SK-N-SH (cell line): Measurements from ENCODE around the gene MAP4K1. TPM values are rescaled to one million over a fixed set of nuclear protein-coding genes. Genes with fewer than 3 reads are reported as not detected.
"Not testable (repeated sequence)": the region's sequence is repeated elsewhere in the genome, so short reads cannot be mapped to it uniquely, and the experiment has no call there.

Source experiments
- CTCF ChIA-PET: fragments of 300-600, 350-600 bp; formaldehyde crosslinking; extraction: SDS; loops from one replicate; lab custom pipeline; 2021; lab: Yijun Ruan, JAX
- POLR2A ChIA-PET: fragments of 350-600 bp; sonication (Branson Sonifier 250); formaldehyde crosslinking; extraction: SDS; loops from one replicate; lab custom pipeline; 2020; ENCODE audit warnings: antibody characterized with exemption, inconsistent platforms; lab: Yijun Ruan, JAX
- DNase-seq: peaks from one replicate; pipeline ENCODE4 v3.0.0; 2012
- H2AFZ ChIP-seq: fragments of 200-600 bp; sonication (generic); 2 replicates; pipeline ENCODE4 v1.8.1; 2016; ENCODE audit warnings: antibody characterized with exemption, mild to moderate bottlenecking, low read depth
- H3F3A ChIP-seq: fragments of 200-600 bp; sonication (generic); replicated peaks from 2 replicates; pipeline ENCODE3; 2016; ENCODE audit warnings: antibody characterized with exemption, mild to moderate bottlenecking; ENCODE audit not compliant: insufficient read depth
- H3K27ac ChIP-seq, 2 experiments: fragments of 200-500 bp in 1 of 2; fragments of 200-600 bp in 1 of 2; sonication (Bioruptor generic) in 1 of 2; sonication (generic), shearing (Covaris generic) in 1 of 2; 2 replicates each; pipeline versions ENCODE4 v1.5.1 to v1.6.1; 2014 to 2016; ENCODE audit warnings: low read depth in 2 of 2, inconsistent platforms in 1 of 2, low read length in 1 of 2, mild to moderate bottlenecking in 1 of 2, mixed read lengths in 1 of 2
- H3K27me3 ChIP-seq: fragments of 200-600 bp; sonication (generic), shearing (Covaris generic); 2 replicates; pipeline ENCODE4 v1.6.1; 2016; ENCODE audit warnings: mixed run types; ENCODE audit not compliant: insufficient read depth
- H3K36me3 ChIP-seq, 2 experiments: fragments of 200-500 bp in 1 of 2; fragments of 200-600 bp in 1 of 2; sonication (Bioruptor generic) in 1 of 2; sonication (generic) in 1 of 2; replicated peaks in 1 of 2; 2 replicates each; pipeline versions ENCODE3 to v1.5.1; 2014 to 2016; ENCODE audit warnings: low read length in 1 of 2, mild to moderate bottlenecking in 1 of 2; ENCODE audit not compliant: insufficient read depth in 2 of 2, control insufficient read depth in 1 of 2
- H3K4me1 ChIP-seq, 2 experiments: fragments of 200-500 bp in 1 of 2; fragments of 200-600 bp in 1 of 2; sonication (Bioruptor generic) in 1 of 2; sonication (generic), shearing (Covaris generic) in 1 of 2; 2 replicates each; pipeline versions ENCODE4 v1.5.1 to v1.6.1; 2014 to 2016; ENCODE audit warnings: low read depth in 1 of 2, low read length in 1 of 2, mixed run types in 1 of 2; ENCODE audit not compliant: insufficient read depth in 2 of 2, control insufficient read depth in 1 of 2
- H3K4me2 ChIP-seq: fragments of 200-600 bp; sonication (generic), shearing (Covaris generic); 2 replicates; pipeline ENCODE4 v1.6.1; 2017; ENCODE audit warnings: mixed run types
- H3K4me3 ChIP-seq, 2 experiments: fragments of 200-500 bp in 1 of 2; fragments of 200-600 bp in 1 of 2; sonication (Bioruptor generic) in 1 of 2; sonication (generic), shearing (Covaris generic) in 1 of 2; 2 replicates each; pipeline versions ENCODE4 v1.5.1 to v1.8.1; 2014 to 2016; ENCODE audit warnings: low read depth in 2 of 2, inconsistent platforms in 1 of 2, low read length in 1 of 2, mild to moderate bottlenecking in 1 of 2, mixed read lengths in 1 of 2, moderate library complexity in 1 of 2
- H3K79me2 ChIP-seq: fragments of 200-600 bp; sonication (generic); 2 replicates; pipeline ENCODE4 v1.8.1; 2017; ENCODE audit warnings: mild to moderate bottlenecking; ENCODE audit not compliant: insufficient read depth
- H3K9ac ChIP-seq: fragments of 200-600 bp; sonication (generic); 2 replicates; pipeline ENCODE4 v1.6.1; 2017; ENCODE audit warnings: mixed run types
- H3K9me2 ChIP-seq: fragments of 200-600 bp; sonication (generic); 2 replicates; pipeline ENCODE4 v1.6.1; 2017; ENCODE audit warnings: mixed run types
- H3K9me3 ChIP-seq: fragments of 200-600 bp; sonication (generic); 2 replicates; pipeline ENCODE4 v1.6.1; 2017; ENCODE audit warnings: mixed run types, mild to moderate bottlenecking, moderate library complexity
- H4K20me1 ChIP-seq: fragments of 200-600 bp; sonication (generic); 2 replicates; pipeline ENCODE4 v1.6.1; 2017; ENCODE audit warnings: mild to moderate bottlenecking, mixed run types; ENCODE audit not compliant: insufficient read depth
- ELF1 ChIP-seq: IDR thresholded peaks from 2 replicates; pipeline ENCODE4 v1.4.0; 2012
- FOXM1 ChIP-seq: IDR thresholded peaks from 2 replicates; pipeline ENCODE4 v1.4.0; 2012; ENCODE audit warnings: low read depth, mild to moderate bottlenecking
- MEF2A ChIP-seq: IDR thresholded peaks from 2 replicates; pipeline ENCODE4 v1.4.0; 2012; ENCODE audit warnings: low read depth, borderline replicate concordance
- POLR2AphosphoS5 ChIP-seq: IDR thresholded peaks from 2 replicates; pipeline ENCODE4 v1.6.1; 2012; ENCODE audit warnings: low read depth, low read length
- TCF12 ChIP-seq: IDR thresholded peaks from 2 replicates; pipeline ENCODE4 v1.4.0; 2012
- WGBS: methylation state at CpG from one replicate; pipeline ENCODE4 v1.1.6; 2017; ENCODE audit warnings: low lambda C conversion rate; 5-methylcytosine and 5-hydroxymethylcytosine counted together
- polyA plus RNA-seq, 3 experiments: library from polyadenylated mRNA; depleted of rRNA; stranded (reverse); fragments of >200 nt; gene quantifications; 2 replicates each; pipeline ENCODE4 v1.2.3, GENCODE V29; 2012
- TF ChIP-seq, protein P1 (sequence below): fragments of 150-350 bp; IDR thresholded peaks from 2 replicates; pipeline ENCODE4 v1.6.1; 2016; ENCODE audit warnings: mild to moderate bottlenecking, low read depth, low read length

The MAP4K1 gene
- polyA plus RNA-seq, 1 of the 3 experiments (the other 2 are of a cell fraction) = 0.31 TPM

- TF ChIP-seq, protein P1, sequence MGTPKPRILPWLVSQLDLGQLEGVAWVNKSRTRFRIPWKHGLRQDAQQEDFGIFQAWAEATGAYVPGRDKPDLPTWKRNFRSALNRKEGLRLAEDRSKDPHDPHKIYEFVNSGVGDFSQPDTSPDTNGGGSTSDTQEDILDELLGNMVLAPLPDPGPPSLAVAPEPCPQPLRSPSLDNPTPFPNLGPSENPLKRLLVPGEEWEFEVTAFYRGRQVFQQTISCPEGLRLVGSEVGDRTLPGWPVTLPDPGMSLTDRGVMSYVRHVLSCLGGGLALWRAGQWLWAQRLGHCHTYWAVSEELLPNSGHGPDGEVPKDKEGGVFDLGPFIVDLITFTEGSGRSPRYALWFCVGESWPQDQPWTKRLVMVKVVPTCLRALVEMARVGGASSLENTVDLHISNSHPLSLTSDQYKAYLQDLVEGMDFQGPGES = no peak
- TF ChIP-seq TCF12 (no peak), ELF1 (no peak), MEF2A (no peak), POLR2AphosphoS5 (no peak; the same call in 1 of the 2 replicates)
- TF ChIP-seq, all 33 proteins: peak for 3
These were observed 17.2 kb upstream of the MAP4K1 start (continued) for GRCh38 chr19:38634757-38635482.

- Histone ChIP-seq H3K9me3 (no peaks in the 10 kb centered on the region), H3F3A (peaks cover 5% of the 10 kb centered on the region), H3K36me3 (peaks cover 24 to 45% of the 10 kb centered on the region in 2 experiments), H2AFZ (no peak overlapping the region), H3K4me1 (no peaks in the 10 kb centered on the region), H3K9me2 (no peaks in the 10 kb centered on the region), H3K27ac (no peak overlapping the region), H3K27me3 (no peaks in the 10 kb centered on the region), H3K4me3 (no peak overlapping the region), H4K20me1 (no peaks in the 10 kb centered on the region), H3K9ac (no peak overlapping the region)
- CTCF ChIA-PET = interaction anchor here (8.7 kb wide), 1 partner anchor 117 kb away, joined by 73 read pairs; no protein-coding TSS in a partner anchor
- no peak for DNase-seq
- TF ChIP-seq FOXM1 (no peak), ELF1 (no peak)
- TF ChIP-seq, all 33 proteins: peak for 0
- 93% methylated on average over 9 of the region's 16 CpGs for WGBS
- no peak overlapping the region for H3K4me2 ChIP-seq
- peaks cover 5% of the 10 kb centered on the region; the same call in 1 of the 2 replicates for H3K79me2 ChIP-seq
- POLR2A ChIA-PET = interaction anchor here (1.2 kb wide), 1 partner anchor 13 kb away, joined by 3 read pairs; the partner anchor contains the start of gene EIF3K
These were observed 14.9 kb upstream of the MAP4K1 start for GRCh38 chr19:38632476-38633213.

- CTCF ChIA-PET, DNase-seq, H3K4me1 ChIP-seq, POLR2A ChIA-PET, H3K27me3 ChIP-seq, H3K9me3 ChIP-seq, H3K79me2 ChIP-seq, H3K4me2 ChIP-seq, H3F3A ChIP-seq, H4K20me1 ChIP-seq, H3K9me2 ChIP-seq, H2AFZ ChIP-seq, H3K4me3 ChIP-seq, H3K27ac ChIP-seq, H3K9ac ChIP-seq: not testable (repeated sequence)
- H3K36me3 ChIP-seq = peaks cover 24 to 47% of the 10 kb centered on the region in 2 experiments
- WGBS = 71% methylated on average over 7 of the region's 7 CpGs
These were observed 14.2 kb upstream of the MAP4K1 start for GRCh38 chr19:38631811-38632475.

DNA sequence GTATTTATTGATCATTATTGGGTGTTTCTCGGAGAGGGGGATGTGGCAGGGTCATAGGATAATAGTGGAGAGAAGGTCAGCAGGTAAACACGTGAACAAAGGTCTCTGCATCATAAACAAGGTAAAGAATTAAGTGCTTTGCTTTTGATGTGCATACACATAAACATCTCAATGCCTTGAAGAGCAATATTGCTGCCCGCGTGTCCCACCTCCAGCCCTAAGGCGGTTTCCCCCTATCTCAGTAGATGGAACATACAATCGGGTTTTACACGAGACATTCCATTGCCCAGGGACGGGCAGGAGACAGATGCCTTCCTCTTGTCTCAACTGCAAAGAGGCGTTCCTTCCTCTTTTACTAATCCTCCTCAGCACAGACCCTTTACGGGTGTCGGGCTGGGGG lies 13.5 kb upstream of the MAP4K1 start:
- H3K4me3 ChIP-seq, H3K9me2 ChIP-seq, H3F3A ChIP-seq, H2AFZ ChIP-seq, H4K20me1 ChIP-seq, POLR2A ChIA-PET, H3K79me2 ChIP-seq, H3K9me3 ChIP-seq, H3K27ac ChIP-seq, CTCF ChIA-PET, H3K4me1 ChIP-seq, H3K9ac ChIP-seq, H3K27me3 ChIP-seq, H3K4me2 ChIP-seq, DNase-seq: not testable (repeated sequence)
- peaks cover 22 to 47% of the 10 kb centered on the region in 2 experiments for H3K36me3 ChIP-seq
- 68% methylated on average over 10 of the region's 11 CpGs for WGBS
